Measurements from ENCODE around the gene TRIM31. TPM values are rescaled to one million over a fixed set of nuclear protein-coding genes. Genes with fewer than 3 reads are reported as not detected.

The TRIM31 gene
- total and polyA plus RNA-seq, 8 donors = 0.14 to 0.22 (median 0.16) TPM; not detected in 1

DNA sequence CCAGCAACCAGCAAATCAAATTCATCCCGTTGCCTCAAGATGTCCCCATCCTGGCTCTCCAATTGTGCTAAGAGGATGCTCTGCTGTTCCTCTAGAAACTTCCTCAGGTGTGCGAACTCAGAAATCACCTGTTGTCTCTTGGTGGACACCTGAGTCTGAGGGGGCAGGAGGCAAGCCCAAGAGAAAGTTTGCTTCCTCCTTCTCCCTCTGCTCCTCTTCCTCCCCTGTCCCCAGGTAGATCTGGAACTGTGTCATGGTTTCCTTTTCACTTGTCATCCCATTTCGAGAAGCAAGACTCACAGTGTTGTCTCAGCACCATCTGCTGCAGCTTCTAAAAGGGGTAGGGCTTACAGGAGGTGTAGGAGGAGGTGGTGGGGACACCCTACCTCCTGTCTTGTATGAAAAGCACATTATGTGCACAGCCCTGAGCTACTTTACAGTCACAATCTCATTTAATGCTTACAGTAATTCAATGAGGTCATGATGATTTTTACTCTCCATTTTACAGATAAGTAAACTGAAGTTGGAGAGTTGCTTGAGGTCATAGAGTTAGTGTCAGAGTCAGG, 45.7 kb upstream of the TRIM31 start:
- no peak for FAIRE-seq
- Histone ChIP-seq H3K36me3 (no peaks in the 10 kb centered on the region), H3K4me1 (peaks cover 0 to 5% (median 0%) of the 10 kb centered on the region in 3 donors), H3K27me3 (no peaks in the 10 kb centered on the region), H3K4me3 (no peak overlapping the region), H3K9me3 (no peaks in the 10 kb centered on the region), H3K27ac (no peak overlapping the region)
- no peak for DNase-seq
- TF ChIP-seq, protein P1, sequence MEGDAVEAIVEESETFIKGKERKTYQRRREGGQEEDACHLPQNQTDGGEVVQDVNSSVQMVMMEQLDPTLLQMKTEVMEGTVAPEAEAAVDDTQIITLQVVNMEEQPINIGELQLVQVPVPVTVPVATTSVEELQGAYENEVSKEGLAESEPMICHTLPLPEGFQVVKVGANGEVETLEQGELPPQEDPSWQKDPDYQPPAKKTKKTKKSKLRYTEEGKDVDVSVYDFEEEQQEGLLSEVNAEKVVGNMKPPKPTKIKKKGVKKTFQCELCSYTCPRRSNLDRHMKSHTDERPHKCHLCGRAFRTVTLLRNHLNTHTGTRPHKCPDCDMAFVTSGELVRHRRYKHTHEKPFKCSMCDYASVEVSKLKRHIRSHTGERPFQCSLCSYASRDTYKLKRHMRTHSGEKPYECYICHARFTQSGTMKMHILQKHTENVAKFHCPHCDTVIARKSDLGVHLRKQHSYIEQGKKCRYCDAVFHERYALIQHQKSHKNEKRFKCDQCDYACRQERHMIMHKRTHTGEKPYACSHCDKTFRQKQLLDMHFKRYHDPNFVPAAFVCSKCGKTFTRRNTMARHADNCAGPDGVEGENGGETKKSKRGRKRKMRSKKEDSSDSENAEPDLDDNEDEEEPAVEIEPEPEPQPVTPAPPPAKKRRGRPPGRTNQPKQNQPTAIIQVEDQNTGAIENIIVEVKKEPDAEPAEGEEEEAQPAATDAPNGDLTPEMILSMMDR (IDR thresholded peaks at IDR 0.05) = no peak
- ATAC-seq = no peak
- intact Hi-C loops (cut with DNase I) = no loop called here
- WGBS, 2 donors = 44 to 59% methylated on average over 3 of the region's 3 CpGs

DNA sequence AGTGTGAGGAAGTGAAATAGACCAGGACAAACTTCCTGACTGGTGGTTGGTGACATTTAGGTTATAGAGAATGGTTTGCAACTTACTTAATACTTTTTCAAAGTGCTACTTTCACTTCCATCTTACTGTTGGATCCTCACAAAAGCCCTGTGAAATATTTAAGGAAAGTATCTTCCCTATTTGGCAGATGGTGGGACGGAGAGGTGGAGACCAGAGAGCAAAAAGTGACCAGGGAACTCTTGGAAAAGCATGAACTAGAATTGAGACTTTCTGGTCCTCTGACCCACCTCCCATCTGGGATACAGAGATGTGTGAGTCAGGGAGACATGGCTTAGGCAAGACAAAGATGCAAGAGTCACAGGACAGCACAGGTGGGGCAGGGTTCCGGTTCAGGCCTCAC, 45.1 kb upstream of the TRIM31 start:
- TF ChIP-seq, protein P1 (IDR thresholded peaks at IDR 0.05) = no peak
- H3K27me3 ChIP-seq = no peaks in the 10 kb centered on the region
- H3K27ac ChIP-seq = no peak overlapping the region
- H3K4me1 ChIP-seq = peaks cover 0 to 5% (median 0%) of the 10 kb centered on the region in 3 donors
- no peak for DNase-seq
- no peaks in the 10 kb centered on the region for H3K9me3 ChIP-seq
- no peaks in the 10 kb centered on the region for H3K36me3 ChIP-seq
- H3K4me3 ChIP-seq = no peak overlapping the region
- no peak for FAIRE-seq
- ATAC-seq = no peak
- WGBS, 2 donors = 67 to 75% methylated on average over 2 of the region's 2 CpGs
- intact Hi-C loops (cut with DNase I) = no loop called here

DNA sequence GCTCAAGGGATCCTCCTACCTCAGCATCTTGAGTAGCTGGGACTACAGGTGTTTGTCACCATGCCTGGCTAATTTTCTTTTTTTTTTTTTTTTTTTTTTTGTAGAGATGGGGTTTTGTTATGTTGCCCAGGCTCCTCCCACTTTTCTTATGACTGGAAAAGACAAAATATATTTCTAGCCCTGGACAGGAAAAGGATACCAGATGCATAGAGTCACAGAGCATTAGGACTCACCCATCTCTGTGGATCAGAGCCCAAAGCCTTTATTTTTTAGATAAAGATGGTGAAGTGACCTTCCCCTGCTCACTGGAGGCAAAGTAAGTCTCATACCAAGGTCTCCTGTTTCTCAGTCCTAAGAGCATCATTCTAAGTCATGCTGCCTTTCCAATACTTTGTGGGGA, 44.7 kb upstream of the TRIM31 start:
- no peak overlapping the region for H3K4me3 ChIP-seq
- H3K27me3 ChIP-seq = no peaks in the 10 kb centered on the region
- intact Hi-C loops (cut with DNase I) = no loop called here
- DNase-seq (no peak), ATAC-seq (no peak), FAIRE-seq (no peak)
- no peak overlapping the region for H3K27ac ChIP-seq
- no peaks in the 10 kb centered on the region for H3K36me3 ChIP-seq
- no peaks in the 10 kb centered on the region for H3K9me3 ChIP-seq
- H3K4me1 ChIP-seq = peaks cover 0 to 5% (median 0%) of the 10 kb centered on the region in 3 donors
- TF ChIP-seq, protein P1 (IDR thresholded peaks at IDR 0.05) = no peak

DNA sequence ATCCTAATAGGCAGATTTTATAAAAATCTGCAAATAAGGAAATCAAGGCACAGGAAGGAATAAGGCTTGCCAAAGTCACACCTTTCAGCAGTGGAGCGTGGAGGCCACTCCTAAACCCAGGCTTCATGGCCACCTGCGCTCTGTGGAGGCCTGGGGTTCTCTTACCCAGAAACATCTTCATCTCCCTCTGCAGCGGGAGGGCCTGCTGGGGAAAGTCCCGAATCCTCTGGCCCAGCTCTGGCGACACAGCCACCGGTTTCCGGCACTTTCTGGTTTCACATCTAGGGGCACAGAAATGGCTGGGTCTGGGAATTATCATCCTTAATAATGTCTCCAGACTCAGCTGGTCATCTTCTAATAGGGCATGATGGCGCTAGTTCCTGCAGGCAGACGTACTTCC, 43.9 kb upstream of the TRIM31 start:
- Histone ChIP-seq H3K36me3 (no peaks in the 10 kb centered on the region), H3K27me3 (no peaks in the 10 kb centered on the region), H3K4me1 (peaks cover 0 to 5% (median 0%) of the 10 kb centered on the region in 3 donors), H3K27ac (no peak overlapping the region), H3K4me3 (no peak overlapping the region), H3K9me3 (no peaks in the 10 kb centered on the region)
- DNase-seq (no peak), FAIRE-seq (no peak), ATAC-seq (no peak)
- intact Hi-C loops (cut with DNase I) = no loop called here
- WGBS, 2 donors = 76 to 79% methylated on average over 9 of the region's 9 CpGs
- TF ChIP-seq, protein P1 (IDR thresholded peaks at IDR 0.05) = no peak

DNA sequence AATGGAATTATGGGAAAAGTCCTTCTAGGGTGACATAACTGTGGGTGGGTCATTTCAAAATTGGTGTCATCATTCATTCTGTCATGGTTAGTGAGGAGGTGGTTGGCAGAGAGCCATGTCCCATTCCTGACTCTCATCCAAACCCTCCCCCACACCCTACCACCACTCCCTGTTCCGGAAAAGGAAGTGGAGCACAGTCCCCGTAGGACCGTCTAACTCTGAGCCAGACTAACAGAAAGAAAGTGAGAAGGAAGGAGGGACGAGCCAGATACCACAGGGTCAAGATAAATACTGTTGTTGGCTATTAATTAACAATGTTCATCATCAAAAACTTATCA, 43.3 kb upstream of the TRIM31 start:
- no peak for FAIRE-seq
- H3K9me3 ChIP-seq = no peaks in the 10 kb centered on the region
- no peak overlapping the region for H3K27ac ChIP-seq
- intact Hi-C loops (cut with DNase I) = no loop called here
- no peaks in the 10 kb centered on the region for H3K27me3 ChIP-seq
- H3K4me3 ChIP-seq = no peak overlapping the region
- TF ChIP-seq, protein P1 (IDR thresholded peaks at IDR 0.05) = no peak
- peak in 3 of 6 donors; percentile 36 to 67 (median 40) for DNase-seq
- peaks cover 0 to 5% (median 0%) of the 10 kb centered on the region in 3 donors for H3K4me1 ChIP-seq
- 14 to 35% methylated on average over 4 of the region's 4 CpGs for WGBS, 2 donors
- no peaks in the 10 kb centered on the region for H3K36me3 ChIP-seq
- ATAC-seq = peak; percentile 71 to 87 (median 82)

Data from pancreas (tissue), 10 donors.